Neural progenitor cell (in vitro differentiated cells): Measurements from ENCODE around the gene LDLRAD4.

Source experiments
- EZH2 ChIP-seq: fragments of 200-600 bp; sonication (generic); IDR thresholded peaks from 2 replicates; pipeline ENCODE4 v1.6.1; 2017; ENCODE audit warnings: antibody characterized with exemption, mild to moderate bottlenecking, moderate library complexity
- TF ChIP-seq, protein P1 (sequence below): fragments of 200-600 bp; sonication (generic); IDR thresholded peaks from 2 replicates; pipeline ENCODE4 v1.5.1; 2017; ENCODE audit warnings: antibody characterized with exemption, mild to moderate bottlenecking

DNA sequence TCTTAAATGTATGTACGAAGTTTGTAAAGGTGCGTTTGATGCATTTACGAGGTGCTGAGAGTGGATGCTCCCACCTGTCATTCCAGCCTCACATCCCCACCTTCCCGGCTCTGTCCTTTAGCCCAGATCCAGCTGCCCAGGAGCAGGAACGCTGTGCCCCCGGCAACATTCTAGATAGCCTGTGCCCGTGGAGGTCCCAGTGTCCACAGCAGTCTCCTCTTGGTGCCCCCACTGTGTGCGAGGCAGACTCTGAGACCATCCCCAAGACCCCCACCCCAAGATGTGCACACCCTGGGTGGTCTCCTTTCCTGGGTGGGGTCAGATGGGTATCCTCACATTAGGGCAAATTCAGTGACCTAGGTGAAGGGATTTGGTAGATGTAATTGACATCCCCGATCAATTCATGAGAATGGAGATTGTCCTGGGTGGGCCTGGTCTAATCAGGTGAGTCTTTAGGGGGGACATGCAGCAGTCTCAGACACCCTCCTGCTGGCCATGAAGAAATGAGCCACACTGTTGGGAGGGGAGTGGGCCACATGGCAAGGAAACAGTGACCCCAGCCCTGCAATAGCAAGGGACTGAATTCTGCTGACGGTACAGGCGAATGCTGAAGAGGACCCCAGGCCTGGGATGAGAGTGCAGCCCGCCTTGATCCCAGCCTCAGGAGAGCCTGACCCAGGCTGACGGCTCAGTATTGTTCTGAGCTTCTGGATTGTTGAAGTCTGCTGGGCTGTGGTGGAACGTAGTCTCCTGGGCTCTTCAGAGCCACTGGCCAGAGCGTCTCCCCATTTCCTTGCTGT, 304.5 kb downstream of the LDLRAD4 start:
- TF ChIP-seq, protein P1, sequence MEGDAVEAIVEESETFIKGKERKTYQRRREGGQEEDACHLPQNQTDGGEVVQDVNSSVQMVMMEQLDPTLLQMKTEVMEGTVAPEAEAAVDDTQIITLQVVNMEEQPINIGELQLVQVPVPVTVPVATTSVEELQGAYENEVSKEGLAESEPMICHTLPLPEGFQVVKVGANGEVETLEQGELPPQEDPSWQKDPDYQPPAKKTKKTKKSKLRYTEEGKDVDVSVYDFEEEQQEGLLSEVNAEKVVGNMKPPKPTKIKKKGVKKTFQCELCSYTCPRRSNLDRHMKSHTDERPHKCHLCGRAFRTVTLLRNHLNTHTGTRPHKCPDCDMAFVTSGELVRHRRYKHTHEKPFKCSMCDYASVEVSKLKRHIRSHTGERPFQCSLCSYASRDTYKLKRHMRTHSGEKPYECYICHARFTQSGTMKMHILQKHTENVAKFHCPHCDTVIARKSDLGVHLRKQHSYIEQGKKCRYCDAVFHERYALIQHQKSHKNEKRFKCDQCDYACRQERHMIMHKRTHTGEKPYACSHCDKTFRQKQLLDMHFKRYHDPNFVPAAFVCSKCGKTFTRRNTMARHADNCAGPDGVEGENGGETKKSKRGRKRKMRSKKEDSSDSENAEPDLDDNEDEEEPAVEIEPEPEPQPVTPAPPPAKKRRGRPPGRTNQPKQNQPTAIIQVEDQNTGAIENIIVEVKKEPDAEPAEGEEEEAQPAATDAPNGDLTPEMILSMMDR, result no peak
- no peak for TF ChIP-seq EZH2
